ENCODE measurements around the gene PLAGL1. TPM values are rescaled to one million over a fixed set of nuclear protein-coding genes. Genes with fewer than 3 reads are reported as not detected.
A peak's percentile ranks its signal among the peaks of the same experiment; 100 is the strongest.
"Not testable (repeated sequence)": the region's sequence is repeated elsewhere in the genome, so short reads cannot be mapped to it uniquely, and the experiment has no call there.

Gene PLAGL1
- total RNA-seq, 4 donors from 2014 or later, result 22.3 to 33.6 (median 26.0) TPM

- no peak for DNase-seq (ENCODE audit: low spot score)
- no peak for TF ChIP-seq CTCF (IDR thresholded peaks at IDR 0.05)
Measured at GRCh38 chr6:144023216-144023615, 15.2 kb upstream of the PLAGL1 start.

DNA sequence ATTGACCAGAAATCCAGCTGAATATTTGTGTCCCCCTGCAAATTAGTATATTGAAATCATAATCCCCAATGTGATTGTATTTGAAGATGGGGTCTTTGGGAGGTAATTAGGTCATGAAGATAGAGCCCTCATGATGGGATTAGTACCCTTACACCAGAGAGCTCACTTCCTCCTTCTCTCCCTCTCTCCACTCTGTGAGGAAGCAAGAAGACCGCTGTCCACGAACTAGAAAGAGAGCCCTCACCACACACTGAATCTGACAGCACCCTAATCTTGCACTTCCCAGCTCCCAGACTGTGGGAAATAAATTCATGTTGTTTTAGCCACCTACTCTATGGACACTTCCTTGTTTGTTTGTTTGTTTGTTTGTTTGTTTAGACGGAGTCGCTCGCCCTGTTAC lies 11.9 kb upstream of the PLAGL1 start:
- no peak for ATAC-seq (ENCODE audit: low FRiP score)
- TF ChIP-seq CTCF (IDR thresholded peaks at IDR 0.05), result no peak
- DNase-seq (ENCODE audit: low spot score), result no peak

More at GRCh38 chr6:144023216-144023615, 15.2 kb upstream of the PLAGL1 start:
- no peak for ATAC-seq (ENCODE audit: low FRiP score)

DNA sequence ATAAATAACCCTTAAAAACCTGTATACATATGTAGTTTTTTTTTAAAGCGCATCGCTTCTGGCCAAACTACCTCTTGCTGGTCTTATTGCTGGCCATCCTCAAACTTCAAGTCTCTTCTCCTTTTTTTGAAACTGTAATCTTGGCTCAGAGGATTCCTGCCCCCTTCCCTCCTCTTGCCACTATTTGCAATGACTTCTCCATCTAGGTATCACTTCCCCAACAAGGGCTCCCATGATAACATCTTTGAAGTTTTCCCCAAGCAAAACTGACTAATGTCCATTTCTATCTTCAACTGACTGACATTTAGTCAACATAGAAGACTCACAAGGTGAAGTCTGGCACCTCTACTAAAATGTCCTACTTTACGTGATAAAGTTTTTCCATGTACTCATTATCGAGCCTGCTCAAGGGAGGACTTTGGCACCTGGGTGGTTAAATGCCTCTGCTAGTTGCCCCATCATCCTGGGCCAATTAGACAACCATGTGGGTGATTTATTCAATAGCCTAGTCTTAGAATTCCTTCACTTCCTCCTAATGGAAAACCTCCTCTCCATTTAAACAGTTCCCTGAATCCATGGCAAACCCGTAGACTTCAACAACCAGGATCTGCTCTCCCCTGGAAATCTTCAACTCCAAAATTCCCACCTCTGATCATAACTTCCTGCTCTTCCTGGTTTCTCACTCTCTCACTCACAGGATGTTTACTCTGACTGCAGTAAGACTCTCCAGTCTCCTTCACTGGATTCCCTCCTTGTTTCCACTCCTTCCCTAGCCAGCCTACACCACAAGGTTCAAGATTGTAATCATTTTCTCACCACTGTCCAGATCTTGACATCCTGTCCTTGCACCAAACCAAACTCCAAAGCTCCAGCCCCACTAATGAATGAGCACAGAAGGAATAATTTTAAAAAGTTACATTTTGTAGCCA lies 9.4 kb upstream of the PLAGL1 start:
- ATAC-seq (ENCODE audit: low FRiP score) (no peak), DNase-seq (ENCODE audit: low spot score) (no peak)
- no peak for TF ChIP-seq CTCF (IDR thresholded peaks at IDR 0.05)

GRCh38 chr6:144013486-144013909 lies 5.4 kb upstream of the PLAGL1 start:
- DNase-seq (ENCODE audit: low spot score) (peak; percentile 67), ATAC-seq (ENCODE audit: low FRiP score) (no peak)
- peak in 1 of 3 donors; percentile 55 for TF ChIP-seq CTCF (IDR thresholded peaks at IDR 0.05)

GRCh38 chr6:144012534-144012933 lies 4.5 kb upstream of the PLAGL1 start:
- ATAC-seq (ENCODE audit: low FRiP score) (no peak), DNase-seq (ENCODE audit: low spot score) (no peak)
- no peak for TF ChIP-seq CTCF (IDR thresholded peaks at IDR 0.05)

DNA sequence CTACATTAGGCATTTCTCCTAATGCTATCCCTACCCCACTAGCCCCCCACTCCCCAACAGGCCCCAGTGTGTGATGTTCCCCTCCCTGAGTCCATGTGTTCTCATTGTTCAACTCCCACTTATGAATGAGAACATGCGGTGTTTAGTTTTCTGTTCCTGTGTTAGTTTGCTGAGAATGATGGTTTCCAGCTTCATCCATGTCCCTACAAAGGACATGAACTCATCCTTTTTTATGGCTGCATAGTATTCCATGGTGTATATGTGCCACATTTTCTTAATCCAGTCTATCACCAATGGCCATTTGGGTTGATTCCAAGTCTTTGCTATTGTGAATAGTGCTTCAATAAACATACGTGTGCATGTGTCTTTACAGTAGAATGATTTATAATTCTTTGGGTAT lies 1.6 kb upstream of the PLAGL1 start:
- not testable (repeated sequence) for DNase-seq (ENCODE audit: low spot score); ATAC-seq (ENCODE audit: low FRiP score)

DNA sequence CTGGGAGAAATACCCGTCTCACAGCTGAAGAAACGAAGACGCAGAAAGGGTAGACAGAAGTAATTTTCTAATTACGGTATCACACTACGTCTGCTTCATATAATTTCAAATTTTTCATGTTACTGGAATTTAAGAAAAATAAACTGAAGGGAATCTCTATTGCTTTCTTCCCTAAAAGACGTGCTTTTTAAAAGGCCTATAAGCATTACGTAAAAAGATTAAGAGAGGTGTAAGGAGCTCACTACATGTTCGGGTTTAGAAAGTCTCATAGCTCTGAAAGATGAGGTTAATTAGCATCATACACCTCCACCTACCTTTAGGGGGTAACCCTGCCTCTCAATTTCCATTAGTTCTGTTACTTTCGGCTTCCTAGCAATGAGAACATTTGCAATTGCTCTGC lies 787 bp upstream of the PLAGL1 start:
- no peak for DNase-seq (ENCODE audit: low spot score)
- no peak for ATAC-seq (ENCODE audit: low FRiP score)
- TF ChIP-seq CTCF (IDR thresholded peaks at IDR 0.05), result no peak
